Erythroblast (primary cell): ENCODE results near the gene GCNA.
"Not testable (repeated sequence)": the region's sequence is repeated elsewhere in the genome, so short reads cannot be mapped to it uniquely, and the experiment has no call there.

Source experiments
- DNase-seq, 2 experiments: peaks; one replicate each; lab custom pipeline; 2025; lab: John Stamatoyannopoulos, UW
- GATA1 ChIP-seq: IDR thresholded peaks from 2 replicates; pipeline ENCODE4 v1.6.1; 2011; ENCODE audit warnings: low read depth, mild to moderate bottlenecking, control low read depth, low read length, moderate library complexity
- POLR2A ChIP-seq: IDR thresholded peaks from 2 replicates; pipeline ENCODE4 v1.6.1; 2011; ENCODE audit warnings: mild to moderate bottlenecking, low read length

Gene GCNA

DNA sequence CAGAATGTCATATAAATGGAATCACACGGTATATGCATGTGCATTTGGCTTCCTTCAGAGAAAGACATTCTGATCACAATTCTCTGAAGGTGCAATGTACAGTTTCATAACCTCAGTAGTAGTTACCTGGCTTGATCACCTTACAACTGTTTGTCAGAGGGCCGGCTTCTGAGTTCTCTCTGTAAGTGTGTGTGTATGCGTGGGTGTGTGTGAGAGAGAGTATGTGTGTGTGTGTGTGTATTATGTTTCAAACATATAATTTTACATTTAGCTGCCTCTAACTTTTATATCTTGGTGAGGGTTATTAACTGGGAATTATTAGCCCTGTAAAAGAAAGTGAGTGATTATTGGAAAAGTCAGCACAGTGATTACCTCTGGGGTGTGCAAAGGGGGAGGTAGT, 81.1 kb downstream of the GCNA start:
- no peak for TF ChIP-seq POLR2A
- no peak for TF ChIP-seq GATA1
- DNase-seq, result no peak

DNA sequence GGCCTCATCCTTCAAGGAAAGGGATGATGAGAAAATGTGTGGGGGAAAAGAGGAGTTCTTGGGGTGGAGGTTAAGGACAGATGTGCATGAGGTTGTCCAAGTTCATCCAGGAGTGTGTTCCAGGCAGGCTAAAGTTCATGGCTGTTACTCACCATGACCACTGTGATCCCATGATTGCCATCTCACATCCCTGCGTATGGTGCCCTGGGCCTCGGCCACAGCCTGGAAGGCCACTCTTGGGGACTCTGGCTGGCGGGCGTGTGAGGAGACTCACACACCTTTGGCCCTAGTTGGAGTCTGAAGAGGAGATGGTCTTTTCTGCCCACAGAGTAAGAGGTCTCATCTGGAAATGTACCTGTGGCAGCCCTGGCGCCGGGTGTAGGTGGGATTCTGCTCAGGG, 81.7 kb downstream of the GCNA start:
- DNase-seq, result no peak

GRCh38 chrX:71660562-71661416, 82.6 kb downstream of the GCNA start:
- no peak for DNase-seq
- TF ChIP-seq GATA1 (no peak), POLR2A (no peak)

More for the DNA sequence above, 81.7 kb downstream of the GCNA start:
- TF ChIP-seq POLR2A, result no peak
- TF ChIP-seq GATA1, result no peak

DNA sequence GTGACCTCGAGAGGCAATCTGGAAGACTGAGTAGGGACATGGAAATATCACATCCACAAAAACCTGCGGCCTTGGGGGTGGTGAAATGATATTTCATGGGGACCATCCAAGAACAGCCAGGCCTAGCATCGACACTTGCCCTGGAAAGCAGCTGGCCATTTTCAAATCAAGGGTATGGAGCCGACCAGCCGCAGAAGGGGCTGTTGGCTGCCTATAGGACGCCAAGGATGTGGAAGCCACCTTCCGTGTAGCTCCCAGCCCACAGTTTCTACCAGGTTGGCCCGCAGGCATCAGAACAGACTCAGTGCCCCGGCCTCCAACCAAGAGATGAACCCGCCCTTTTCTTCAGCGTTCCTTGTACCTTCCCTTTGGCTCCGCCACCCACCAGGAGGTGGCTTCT, 83.7 kb downstream of the GCNA start:
- DNase-seq, result no peak
- TF ChIP-seq POLR2A (no peak), GATA1 (no peak)

- not testable (repeated sequence) for DNase-seq
These were observed 84.4 kb downstream of the GCNA start for GRCh38 chrX:71662654-71663053.
